Astrocyte (in vitro differentiated cells and primary cell): Measurements from ENCODE around the gene ZCWPW1. TPM values are rescaled to one million over a fixed set of nuclear protein-coding genes. Genes with fewer than 3 reads are reported as not detected.
"Not testable (repeated sequence)": the region's sequence is repeated elsewhere in the genome, so short reads cannot be mapped to it uniquely, and the experiment has no call there.

Experiments
- DNase-seq: peaks from one replicate; pipeline ENCODE4 v3.0.0-alpha.2; 2010; ENCODE audit warnings: low read depth
- FAIRE-seq: peaks from 2 replicates; lab custom pipeline; 2011; peaks lifted over from hg19 to GRCh38; lab: Jason Lieb, UNC
- H2AFZ ChIP-seq: 2 replicates; pipeline ENCODE4 v1.6.0; 2012; ENCODE audit warnings: low read depth, low read length, inconsistent platforms
- H3K27ac ChIP-seq: 2 replicates; pipeline ENCODE4 v1.5.1; 2011; ENCODE audit warnings: low read depth, low read length, inconsistent platforms
- H3K27me3 ChIP-seq: 2 replicates; pipeline ENCODE4 v1.6.0; 2011; ENCODE audit warnings: low read length, inconsistent platforms; ENCODE audit not compliant: insufficient read depth
- H3K36me3 ChIP-seq: 2 replicates; pipeline ENCODE4 v1.5.1; 2011; ENCODE audit warnings: low read length, inconsistent platforms; ENCODE audit not compliant: insufficient read depth
- H3K4me1 ChIP-seq: 2 replicates; pipeline ENCODE4 v1.5.1; 2011; ENCODE audit warnings: low read length, inconsistent platforms; ENCODE audit not compliant: insufficient read depth
- H3K4me2 ChIP-seq: 2 replicates; pipeline ENCODE4 v1.6.0; 2012; ENCODE audit warnings: low read length, inconsistent platforms
- H3K4me3 ChIP-seq: 2 replicates; pipeline ENCODE4 v1.5.1; 2011; ENCODE audit warnings: low read depth, mild to moderate bottlenecking, low read length, inconsistent platforms; ENCODE audit not compliant: insufficient read depth
- H3K79me2 ChIP-seq: 2 replicates; pipeline ENCODE4 v1.6.0; 2012; ENCODE audit warnings: mild to moderate bottlenecking, low read length, inconsistent platforms; ENCODE audit not compliant: insufficient read depth
- H3K9ac ChIP-seq: 2 replicates; pipeline ENCODE4 v1.6.0; 2012; ENCODE audit warnings: mild to moderate bottlenecking, low read length, inconsistent platforms
- H3K9me3 ChIP-seq: 2 replicates; pipeline ENCODE4 v1.5.1; 2012; ENCODE audit warnings: low read depth, mild to moderate bottlenecking, low read length, inconsistent platforms; ENCODE audit not compliant: insufficient read depth
- H4K20me1 ChIP-seq: 2 replicates; pipeline ENCODE4 v1.6.0; 2012; ENCODE audit warnings: low read length, inconsistent platforms; ENCODE audit not compliant: insufficient read depth
- H3K27ac Mint-ChIP-seq: one replicate; pipeline ENCODE4 v1.8.0; 2021; ENCODE audit warnings: mild to moderate bottlenecking, mixed read lengths; ENCODE audit not compliant: unreplicated experiment
- H3K27me3 Mint-ChIP-seq: one replicate; pipeline ENCODE4 v1.8.0; 2021; ENCODE audit warnings: low read depth, mixed read lengths; ENCODE audit not compliant: unreplicated experiment
- H3K36me3 Mint-ChIP-seq: one replicate; pipeline ENCODE4 v1.8.0; 2021; ENCODE audit warnings: low read depth, mixed read lengths; ENCODE audit not compliant: unreplicated experiment
- H3K4me1 Mint-ChIP-seq: one replicate; pipeline ENCODE4 v1.8.0; 2021; ENCODE audit warnings: low read depth, mixed read lengths; ENCODE audit not compliant: unreplicated experiment
- H3K4me3 Mint-ChIP-seq: one replicate; pipeline ENCODE4 v1.8.0; 2021; ENCODE audit warnings: mild to moderate bottlenecking, moderate library complexity, mixed read lengths; ENCODE audit not compliant: unreplicated experiment
- H3K9me3 Mint-ChIP-seq: one replicate; pipeline ENCODE4 v1.8.0; 2021; ENCODE audit warnings: mild to moderate bottlenecking, mixed read lengths; ENCODE audit not compliant: unreplicated experiment
- CTCF ChIP-seq: IDR thresholded peaks from 2 replicates; pipeline ENCODE4 v1.5.1; 2011; ENCODE audit warnings: low read depth, mild to moderate bottlenecking, inconsistent platforms, low read length, moderate library complexity; ENCODE audit not compliant: insufficient read depth
- EZH2 ChIP-seq: IDR thresholded peaks from 2 replicates; pipeline ENCODE4 v1.6.1; 2012; ENCODE audit warnings: mild to moderate bottlenecking, low read length, inconsistent platforms; ENCODE audit not compliant: insufficient read depth
- total RNA-seq: library from RNA; stranded (reverse); gene quantifications from 2 replicates; pipeline ENCODE4 v1.2.1, GENCODE V29; 2021

Gene ZCWPW1
- total RNA-seq, 1 donor from 2014 or later: 2.6 TPM

GRCh38 chr7:100457033-100457432, 28.5 kb upstream of the ZCWPW1 start:
- TF ChIP-seq EZH2 (no peak), CTCF (no peak)
- Histone ChIP-seq H2AFZ (no peak overlapping the region), H3K36me3 (no peaks in the 10 kb centered on the region), H3K27me3 (no peaks in the 10 kb centered on the region), H3K4me2 (no peak overlapping the region), H4K20me1 (no peaks in the 10 kb centered on the region), H3K79me2 (no peaks in the 10 kb centered on the region), H3K9me3 (no peaks in the 10 kb centered on the region), H3K9ac (no peak overlapping the region), H3K27ac (no peak overlapping the region), H3K4me3 (no peak overlapping the region), H3K4me1 (no peaks in the 10 kb centered on the region)
- FAIRE-seq: no peak
- H3K4me1 Mint-ChIP-seq: no peaks in the 10 kb centered on the region
- H3K27ac Mint-ChIP-seq: no peak overlapping the region
- no peaks in the 10 kb centered on the region for H3K27me3 Mint-ChIP-seq
- no peaks in the 10 kb centered on the region for H3K9me3 Mint-ChIP-seq
- no peak for DNase-seq
- H3K4me3 Mint-ChIP-seq: no peak overlapping the region
- H3K36me3 Mint-ChIP-seq: peaks cover 4% of the 10 kb centered on the region

GRCh38 chr7:100456562-100456961, 28.1 kb upstream of the ZCWPW1 start:
- H3K4me1 ChIP-seq: no peaks in the 10 kb centered on the region
- no peak overlapping the region for H3K4me3 Mint-ChIP-seq
- H2AFZ ChIP-seq: no peak overlapping the region
- H3K27me3 Mint-ChIP-seq: no peaks in the 10 kb centered on the region
- H3K27me3 ChIP-seq: no peaks in the 10 kb centered on the region
- no peak overlapping the region for H3K27ac ChIP-seq
- no peak overlapping the region for H3K27ac Mint-ChIP-seq
- H4K20me1 ChIP-seq: no peaks in the 10 kb centered on the region
- FAIRE-seq (no peak), DNase-seq (no peak)
- no peaks in the 10 kb centered on the region for H3K36me3 ChIP-seq
- H3K36me3 Mint-ChIP-seq: peaks cover 4% of the 10 kb centered on the region
- H3K4me1 Mint-ChIP-seq: no peaks in the 10 kb centered on the region
- no peak overlapping the region for H3K4me2 ChIP-seq
- no peaks in the 10 kb centered on the region for H3K9me3 ChIP-seq
- no peaks in the 10 kb centered on the region for H3K79me2 ChIP-seq
- no peak for TF ChIP-seq CTCF
- TF ChIP-seq EZH2: no peak
- H3K9ac ChIP-seq: no peak overlapping the region
- no peaks in the 10 kb centered on the region for H3K9me3 Mint-ChIP-seq
- H3K4me3 ChIP-seq: no peak overlapping the region

- Histone ChIP-seq H3K4me2 (no peak overlapping the region), H3K27ac (no peak overlapping the region), H2AFZ (no peak overlapping the region), H4K20me1 (no peaks in the 10 kb centered on the region), H3K4me1 (peaks cover 7% of the 10 kb centered on the region), H3K4me3 (no peak overlapping the region), H3K9me3 (no peaks in the 10 kb centered on the region), H3K79me2 (no peaks in the 10 kb centered on the region), H3K9ac (no peak overlapping the region), H3K27me3 (no peaks in the 10 kb centered on the region), H3K36me3 (no peaks in the 10 kb centered on the region)
- Mint-ChIP-seq H3K9me3 (no peaks in the 10 kb centered on the region), H3K36me3 (peaks cover 4% of the 10 kb centered on the region), H3K27ac (no peak overlapping the region), H3K4me3 (no peak overlapping the region), H3K4me1 (no peaks in the 10 kb centered on the region), H3K27me3 (no peaks in the 10 kb centered on the region)
- FAIRE-seq: no peak
- no peak for DNase-seq
- TF ChIP-seq CTCF (no peak), EZH2 (no peak)
These were observed 26.7 kb upstream of the ZCWPW1 start for GRCh38 chr7:100455206-100455605.

GRCh38 chr7:100453854-100454253, 25.4 kb upstream of the ZCWPW1 start:
- H3K4me1 ChIP-seq, H3K27ac Mint-ChIP-seq, H3K4me3 Mint-ChIP-seq, DNase-seq, H3K27ac ChIP-seq, FAIRE-seq, H3K4me3 ChIP-seq, H3K9me3 ChIP-seq, H2AFZ ChIP-seq, H3K4me2 ChIP-seq, H3K27me3 Mint-ChIP-seq, H4K20me1 ChIP-seq, H3K36me3 Mint-ChIP-seq, H3K9me3 Mint-ChIP-seq, H3K36me3 ChIP-seq, H3K9ac ChIP-seq, H3K79me2 ChIP-seq, H3K4me1 Mint-ChIP-seq, H3K27me3 ChIP-seq: not testable (repeated sequence)
